Panc1 (cell line): Measurements from ENCODE around the gene TMED10. TPM values are rescaled to one million over a fixed set of nuclear protein-coding genes. Genes with fewer than 3 reads are reported as not detected.
"Not testable (repeated sequence)": the region's sequence is repeated elsewhere in the genome, so short reads cannot be mapped to it uniquely, and the experiment has no call there.

Experiments
- ATAC-seq: fragments of 200-7000 bp; cut with Tn5 transposase; 2 replicates; pipeline ENCODE4 v1.9.1; 2020; ENCODE audit warnings: mild to moderate bottlenecking, moderate library complexity
- BruUV-seq: library from RNA; stranded (reverse); fragments of 400-500 nt; replicated peaks from 2 replicates; lab custom pipeline; 2021; lab: Mats Ljungman, UMichigan
- CTCF ChIA-PET: fragments of 300-600 bp; sonication (Branson Sonifier 250); formaldehyde crosslinking; loops from one replicate; lab custom pipeline; 2022; ENCODE audit warnings: antibody characterized with exemption; lab: Charles Lee
- POLR2A ChIA-PET: fragments of 300-600 bp; sonication (Branson Sonifier 250); formaldehyde crosslinking; loops from one replicate; lab custom pipeline; 2022; ENCODE audit warnings: antibody characterized with exemption; lab: Charles Lee
- DNase-seq: peaks from one replicate; pipeline ENCODE4 v3.0.0-alpha.2; 2010; ENCODE audit warnings: low read depth, low spot score
- H3K27ac ChIP-seq: 2 replicates; pipeline ENCODE4 v1.5.1; 2011; ENCODE audit warnings: mild to moderate bottlenecking, low read length, inconsistent platforms
- H3K27me3 ChIP-seq: fragments of 200-500 bp; sonication (Bioruptor generic); 2 replicates; pipeline ENCODE4 v1.6.0; 2014; ENCODE audit warnings: low read length, inconsistent platforms; ENCODE audit not compliant: control insufficient read depth, insufficient read depth
- H3K36me3 ChIP-seq: fragments of 200-500 bp; sonication (Bioruptor generic); 2 replicates; pipeline ENCODE4 v1.5.1; 2014; ENCODE audit warnings: inconsistent platforms, mild to moderate bottlenecking, low read length, moderate library complexity; ENCODE audit not compliant: control insufficient read depth, insufficient read depth
- H3K4me1 ChIP-seq: 2 replicates; pipeline ENCODE4 v1.5.1; 2011; ENCODE audit warnings: inconsistent platforms, mild to moderate bottlenecking, low read length, moderate library complexity; ENCODE audit not compliant: control insufficient read depth, insufficient read depth
- H3K4me3 ChIP-seq, 2 experiments: 2 replicates each; pipeline ENCODE4 v1.5.1; 2011 to 2012; ENCODE audit warnings: low read depth in 2 of 2, low read length in 2 of 2, mild to moderate bottlenecking in 2 of 2, inconsistent platforms in 1 of 2, moderate library complexity in 1 of 2
- H3K9me3 ChIP-seq: fragments of 200-500 bp; sonication (Bioruptor generic); 2 replicates; pipeline ENCODE4 v1.5.1; 2014; ENCODE audit warnings: low read depth, mild to moderate bottlenecking, inconsistent platforms, low read length, moderate library complexity; ENCODE audit not compliant: control insufficient read depth, insufficient read depth
- CTCF ChIP-seq: fragments of 450-650 bp; IDR thresholded peaks from 2 replicates; pipeline ENCODE4 v1.5.1; 2017; ENCODE audit warnings: mild to moderate bottlenecking
- POLR2AphosphoS5 ChIP-seq: IDR thresholded peaks from 2 replicates; pipeline ENCODE4 v1.6.1; 2012; ENCODE audit warnings: mild to moderate bottlenecking, low read depth, low read length, moderate library complexity
- REST ChIP-seq, 2 experiments: IDR thresholded peaks; 2 replicates each; pipeline ENCODE4 v1.6.1; 2011 to 2012; ENCODE audit warnings: low read depth in 2 of 2, control low read depth in 1 of 2, low read length in 1 of 2, mild to moderate bottlenecking in 1 of 2, moderate library complexity in 1 of 2; ENCODE audit not compliant: insufficient read depth in 1 of 2
- SIN3A ChIP-seq: IDR thresholded peaks from 2 replicates; pipeline ENCODE4 v1.6.1; 2012; ENCODE audit warnings: low read depth, mild to moderate bottlenecking, low read length, moderate library complexity, borderline replicate concordance; ENCODE audit not compliant: insufficient read depth
- TCF7L2 ChIP-seq: IDR thresholded peaks from 2 replicates; pipeline ENCODE4 v1.6.1; 2011; ENCODE audit warnings: mild to moderate bottlenecking, low read depth, low read length, inconsistent platforms
- in situ Hi-C: cut with HindIII; loops from 2 replicates; pipeline ENCODE4 v1.10.0; 2016; ENCODE audit warnings: low sequenced_read_pairs, low pct_unique_long_range_greater_than_20kb
- intact Hi-C: fragments of 100-400 bp; cut with micrococcal nuclease; formaldehyde crosslinking; loops from one replicate; pipeline ENCODE4 v1.10.0; 2022; ENCODE audit not compliant: unreplicated experiment
- total RNA-seq: library from RNA; stranded (reverse); gene quantifications from one replicate; pipeline ENCODE4 v1.2.1, GENCODE V29; 2021; ENCODE audit not compliant: unreplicated experiment

The TMED10 gene
- total RNA-seq, 1 experiment from 2014 or later: 183 TPM

DNA sequence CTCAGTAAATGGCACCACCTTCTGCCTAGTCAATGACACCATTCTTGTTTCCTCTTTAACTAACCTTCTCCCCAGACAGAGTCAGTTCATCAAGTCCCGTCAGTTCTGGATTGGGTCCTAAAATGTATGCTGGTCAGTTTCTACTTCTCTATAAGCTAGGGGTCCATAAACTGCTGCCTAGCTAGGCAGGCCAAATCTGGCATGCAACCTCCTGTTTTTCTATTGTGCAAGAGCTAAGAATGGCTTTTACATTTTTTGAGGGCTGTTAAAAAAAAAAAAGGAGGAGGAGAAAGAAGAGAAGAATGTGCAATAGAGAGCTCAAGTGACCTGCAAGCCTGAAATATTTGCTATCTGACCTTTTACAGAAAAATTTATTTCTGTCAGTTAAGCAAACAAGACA, 6.4 kb upstream of the TMED10 start:
- Histone ChIP-seq H3K27ac (no peak overlapping the region), H3K4me1 (no peaks in the 10 kb centered on the region), H3K9me3 (no peaks in the 10 kb centered on the region), H3K4me3 (no peak overlapping the region), H3K27me3 (no peaks in the 10 kb centered on the region), H3K36me3 (no peaks in the 10 kb centered on the region)
- TF ChIP-seq TCF7L2: no peak
- no peak for TF ChIP-seq POLR2AphosphoS5
- no peak for TF ChIP-seq REST (IDR thresholded peaks at IDR 0.05; ENCODE audit: insufficient read depth in 1 of 2, low read depth in 2 of 2, low read length in 1 of 2)
- no peak for TF ChIP-seq CTCF
- no peak for TF ChIP-seq SIN3A
- intact Hi-C loops: no loop called here
- DNase-seq (no peak), ATAC-seq (no peak)
- POLR2A ChIA-PET: no interaction called here
- in situ Hi-C loops: no loop called here
- no TSS peak for BruUV-seq
- CTCF ChIA-PET: interaction anchor here (0.7 kb wide), 1 partner anchor 246 kb away, joined by 3 read pairs; no protein-coding TSS in a partner anchor

- DNase-seq, H3K27ac ChIP-seq, intact Hi-C loops, BruUV-seq, ATAC-seq, H3K4me3 ChIP-seq, POLR2A ChIA-PET, in situ Hi-C loops, H3K9me3 ChIP-seq, CTCF ChIA-PET, H3K4me1 ChIP-seq, H3K27me3 ChIP-seq, H3K36me3 ChIP-seq: not testable (repeated sequence)
Measured at GRCh38 chr14:75182163-75182562, 5.8 kb upstream of the TMED10 start.

GRCh38 chr14:75181293-75182062, 5.1 kb upstream of the TMED10 start:
- CTCF ChIA-PET: no interaction called here

More at GRCh38 chr14:75181293-75182062, 5.1 kb upstream of the TMED10 start:
- ATAC-seq: no peak
- Histone ChIP-seq H3K36me3 (no peaks in the 10 kb centered on the region), H3K9me3 (no peaks in the 10 kb centered on the region), H3K27me3 (no peaks in the 10 kb centered on the region), H3K27ac (no peak overlapping the region), H3K4me3 (no peak overlapping the region), H3K4me1 (no peaks in the 10 kb centered on the region)
- BruUV-seq: no TSS peak
- intact Hi-C loops (no loop called here), in situ Hi-C loops (no loop called here)
- POLR2A ChIA-PET: no interaction called here
- DNase-seq: no peak
- TF ChIP-seq TCF7L2: no peak
- TF ChIP-seq CTCF: no peak
